NCI-H2107 treated with DMSO at 0.1 percent for 48 hours (cell line): ENCODE data around the gene NPAS2.

Experiments
- DNase-seq: peaks from one replicate; lab custom pipeline; 2025; ENCODE audit not compliant: unreplicated experiment; lab: John Stamatoyannopoulos, UW

The NPAS2 gene

DNA sequence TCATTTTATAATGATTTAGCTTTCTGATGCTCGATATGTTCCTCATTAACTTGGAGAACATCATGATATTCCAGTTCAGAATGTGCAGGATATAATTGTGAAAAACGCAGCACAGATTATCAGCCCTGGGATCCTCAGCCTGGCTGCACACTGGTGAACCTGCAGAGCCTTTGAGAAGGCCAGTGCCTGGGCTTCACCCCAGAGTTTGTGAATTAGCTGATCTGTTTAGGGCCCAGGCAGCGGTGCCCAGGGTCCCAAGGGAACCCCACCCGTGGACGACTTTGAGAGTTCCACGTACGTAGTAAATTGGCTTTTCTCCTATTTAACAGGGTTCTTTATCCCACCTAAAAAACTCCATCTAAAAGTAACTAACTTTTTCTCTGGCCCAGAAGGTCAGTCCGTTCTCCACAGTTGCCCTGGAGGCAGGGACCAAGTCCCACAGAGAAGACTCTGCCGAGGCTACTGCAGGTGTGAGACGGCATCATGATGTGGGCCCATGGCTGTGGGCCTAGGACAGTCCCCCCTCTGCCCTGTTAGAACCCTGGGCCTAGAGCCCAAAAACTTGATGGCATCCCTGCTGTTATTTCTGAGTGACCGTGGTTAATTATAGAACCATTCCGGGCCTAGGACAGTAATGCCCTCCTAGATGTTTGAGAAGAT lies 142.6 kb downstream of the NPAS2 start:
- no peak for DNase-seq

DNA sequence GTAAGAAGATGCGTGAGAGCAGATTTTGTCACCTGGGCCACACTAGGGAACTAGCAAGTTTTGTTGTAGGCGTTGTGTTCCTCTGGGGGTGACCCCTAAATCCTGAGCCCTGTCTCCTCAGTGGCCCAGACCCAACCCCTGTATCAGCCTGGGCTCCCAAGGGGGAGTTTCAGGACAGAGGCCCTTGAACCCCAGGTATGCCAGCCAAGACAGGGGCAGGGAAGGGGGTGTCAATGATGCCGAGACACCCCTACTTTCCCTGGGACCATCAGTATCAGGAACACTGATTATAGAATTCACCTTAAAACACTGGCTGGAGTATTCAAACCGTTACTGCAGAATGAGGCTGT lies 143.1 kb downstream of the NPAS2 start:
- no peak for DNase-seq

DNA sequence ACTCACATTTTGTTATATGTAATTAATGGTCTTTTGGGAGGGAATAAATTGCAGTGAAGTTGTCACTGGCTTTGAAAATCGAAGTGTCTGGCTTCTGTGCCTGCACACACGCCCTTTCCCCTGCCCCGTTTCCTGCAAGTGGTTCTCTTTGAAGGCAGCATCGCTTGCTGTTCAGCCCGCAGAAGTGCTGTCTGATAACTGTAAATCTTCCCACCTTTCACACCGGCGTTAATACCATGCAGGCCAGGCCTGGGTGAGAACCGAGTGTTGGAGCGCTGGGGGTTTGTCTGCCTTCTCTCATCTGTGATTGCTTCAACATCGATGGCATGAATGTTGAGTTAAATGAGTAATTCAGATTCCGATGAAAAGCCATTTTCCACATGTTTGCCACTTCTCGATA lies 144.3 kb downstream of the NPAS2 start:
- DNase-seq: no peak

DNA sequence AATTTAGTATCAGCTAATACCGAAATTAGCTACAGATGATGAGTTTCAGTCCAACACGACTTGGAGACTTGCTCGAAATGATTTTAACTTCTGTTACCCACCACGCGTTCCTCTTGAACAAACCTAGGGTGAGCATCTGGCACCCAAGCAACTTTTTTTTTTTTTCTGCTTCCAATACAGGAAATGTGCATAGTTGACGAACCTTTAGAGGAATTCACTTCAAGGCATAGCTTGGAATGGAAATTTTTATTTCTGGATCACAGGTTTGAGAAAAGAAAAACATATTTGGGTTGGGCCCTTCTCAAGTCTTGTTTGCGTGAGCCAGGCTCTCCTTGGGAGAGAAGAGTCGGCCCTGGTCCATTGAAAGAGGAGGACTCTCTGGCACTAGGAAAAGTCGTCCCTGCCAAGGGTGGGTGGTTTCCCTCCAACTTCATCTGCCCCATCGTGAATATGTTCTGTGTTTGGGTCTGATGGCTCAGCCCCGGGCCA lies 144.8 kb downstream of the NPAS2 start:
- no peak for DNase-seq

DNA sequence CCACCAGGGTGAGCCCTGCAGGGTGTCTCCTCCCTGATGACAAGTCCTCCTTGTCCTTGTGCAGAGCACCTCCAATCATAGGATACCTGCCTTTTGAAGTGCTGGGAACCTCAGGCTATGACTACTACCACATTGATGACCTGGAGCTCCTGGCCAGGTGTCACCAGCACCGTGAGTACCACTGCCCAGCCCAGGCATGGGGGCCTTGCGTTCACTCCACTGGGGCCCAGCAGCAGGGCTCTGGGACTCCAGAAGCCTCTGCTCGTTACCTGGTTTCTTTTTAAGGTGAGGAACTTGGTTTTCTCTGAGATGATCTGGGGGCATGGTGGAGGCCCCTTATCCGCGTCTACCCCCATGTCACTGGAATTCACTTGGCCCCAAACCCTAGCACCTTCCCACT lies 145.7 kb downstream of the NPAS2 start:
- no peak for DNase-seq

DNA sequence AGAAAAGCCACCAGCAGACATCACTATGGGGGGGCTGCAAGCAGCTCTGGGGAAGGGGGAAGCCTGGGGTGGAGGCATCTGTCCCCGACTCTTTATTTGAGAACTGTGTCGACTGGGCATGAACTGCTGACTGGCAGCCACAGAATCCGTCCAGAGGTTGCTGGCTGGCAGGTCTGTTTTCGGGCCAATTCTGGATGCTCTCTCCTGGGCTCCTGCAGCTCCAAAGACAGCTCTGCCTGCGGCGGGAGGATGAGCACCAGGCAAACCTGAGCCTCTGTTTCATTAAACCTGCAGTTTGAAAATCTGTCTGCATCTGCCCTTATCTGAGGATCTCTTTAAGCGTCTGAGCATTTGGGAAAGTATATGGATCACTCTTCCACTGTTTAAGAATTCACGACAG lies 147.8 kb downstream of the NPAS2 start:
- no peak for DNase-seq

DNA sequence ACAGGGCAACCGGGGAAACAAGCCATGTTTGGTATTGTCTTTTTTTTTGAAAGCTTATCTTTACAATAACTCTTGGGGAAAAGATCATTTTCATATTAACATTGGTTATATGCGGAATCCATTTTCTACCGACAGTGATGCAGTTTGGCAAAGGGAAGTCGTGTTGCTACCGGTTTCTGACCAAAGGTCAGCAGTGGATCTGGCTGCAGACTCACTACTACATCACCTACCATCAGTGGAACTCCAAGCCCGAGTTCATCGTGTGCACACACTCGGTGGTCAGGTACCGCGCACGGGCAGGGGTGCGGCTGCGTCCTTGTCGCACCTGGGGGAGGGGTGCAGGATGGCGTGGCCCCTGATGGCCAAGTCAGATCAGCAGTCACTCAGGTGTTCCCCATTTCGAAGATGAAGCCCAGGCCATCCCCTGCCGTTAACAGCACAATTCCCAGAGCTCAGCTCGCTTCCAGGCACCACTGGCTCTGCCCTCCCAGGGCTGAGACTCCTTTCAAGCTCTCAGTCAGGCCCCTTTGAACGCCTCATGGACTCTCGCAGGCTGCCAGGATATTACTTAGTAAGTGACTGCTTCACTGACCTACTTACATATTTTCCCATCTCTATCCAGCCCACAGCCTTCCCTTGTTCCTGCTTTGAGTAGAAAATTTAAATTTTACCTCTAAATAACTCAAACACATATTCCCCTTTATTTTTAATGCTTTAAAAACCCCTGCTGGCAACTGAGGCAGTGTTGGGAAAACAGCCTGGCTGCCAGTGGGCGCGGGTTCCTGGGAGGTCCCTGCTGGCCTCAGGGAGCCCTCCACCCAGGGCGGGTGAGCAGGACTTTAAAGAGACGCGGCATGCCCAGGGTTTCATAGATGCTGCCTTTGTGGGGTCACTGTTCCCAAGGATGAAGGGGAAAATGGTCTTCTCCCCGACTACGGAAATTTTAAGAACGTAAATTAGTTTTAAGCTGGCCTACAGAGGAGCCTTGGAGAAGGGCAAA lies 148.5 kb downstream of the NPAS2 start:
- DNase-seq: no peak

DNA sequence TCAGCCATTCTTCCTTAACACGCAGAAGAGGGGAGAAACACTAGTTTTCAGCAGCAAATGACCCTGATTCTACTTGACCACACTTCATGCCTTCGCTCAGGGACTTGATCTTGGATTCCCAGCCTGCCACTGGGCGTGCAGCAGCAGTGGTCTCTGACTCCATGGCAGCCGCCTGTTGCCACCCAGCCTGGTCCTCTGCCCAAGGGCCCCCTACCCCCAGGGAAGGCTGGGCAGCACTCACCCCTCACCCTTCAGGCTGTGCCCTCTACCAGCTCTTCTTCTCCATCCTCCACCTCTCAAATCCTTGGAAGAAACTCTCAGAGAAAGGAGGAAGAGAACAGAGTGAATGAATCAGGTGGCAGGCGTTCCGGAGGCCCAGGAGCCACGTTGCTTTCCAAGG lies 150.1 kb downstream of the NPAS2 start:
- DNase-seq: no peak

DNA sequence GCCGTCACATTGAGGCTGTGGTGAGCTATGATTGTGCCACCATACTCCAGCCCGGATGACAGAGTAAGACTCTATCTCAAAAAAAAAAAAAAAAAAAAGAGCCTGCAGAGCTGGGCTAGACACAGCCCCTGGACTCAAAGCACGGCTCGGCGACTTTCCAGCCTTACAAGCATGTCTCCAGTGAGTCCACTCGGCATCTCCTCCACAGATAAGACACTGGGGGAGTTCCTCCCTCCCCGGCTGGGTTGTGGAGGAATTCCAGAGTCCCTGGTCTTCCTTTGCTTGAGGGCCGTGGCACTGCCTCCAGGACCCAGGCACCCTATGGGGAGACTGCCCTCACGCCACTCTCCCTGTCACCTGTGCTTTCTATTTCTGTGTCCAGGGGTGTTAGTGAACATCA lies 151.3 kb downstream of the NPAS2 start:
- DNase-seq: no peak

DNA sequence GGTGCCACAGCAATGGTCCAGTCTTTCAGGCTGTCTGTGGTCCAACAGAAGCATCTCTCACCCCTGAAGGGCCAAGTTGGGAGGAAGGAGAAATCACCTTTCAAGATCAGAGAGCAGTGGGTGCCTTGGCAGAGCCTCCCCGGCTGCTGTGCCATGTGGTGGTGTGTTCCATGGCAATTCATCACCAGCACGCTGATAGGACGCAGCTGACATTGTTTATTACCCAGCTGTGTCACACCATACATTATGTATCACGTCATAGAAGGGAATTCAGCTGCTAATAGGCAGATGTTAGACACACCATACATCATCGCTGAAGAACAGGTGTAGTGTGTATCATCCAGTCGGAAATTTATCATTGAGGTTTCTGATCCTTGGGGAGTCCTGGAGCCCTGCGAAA lies 152.5 kb downstream of the NPAS2 start:
- no peak for DNase-seq

DNA sequence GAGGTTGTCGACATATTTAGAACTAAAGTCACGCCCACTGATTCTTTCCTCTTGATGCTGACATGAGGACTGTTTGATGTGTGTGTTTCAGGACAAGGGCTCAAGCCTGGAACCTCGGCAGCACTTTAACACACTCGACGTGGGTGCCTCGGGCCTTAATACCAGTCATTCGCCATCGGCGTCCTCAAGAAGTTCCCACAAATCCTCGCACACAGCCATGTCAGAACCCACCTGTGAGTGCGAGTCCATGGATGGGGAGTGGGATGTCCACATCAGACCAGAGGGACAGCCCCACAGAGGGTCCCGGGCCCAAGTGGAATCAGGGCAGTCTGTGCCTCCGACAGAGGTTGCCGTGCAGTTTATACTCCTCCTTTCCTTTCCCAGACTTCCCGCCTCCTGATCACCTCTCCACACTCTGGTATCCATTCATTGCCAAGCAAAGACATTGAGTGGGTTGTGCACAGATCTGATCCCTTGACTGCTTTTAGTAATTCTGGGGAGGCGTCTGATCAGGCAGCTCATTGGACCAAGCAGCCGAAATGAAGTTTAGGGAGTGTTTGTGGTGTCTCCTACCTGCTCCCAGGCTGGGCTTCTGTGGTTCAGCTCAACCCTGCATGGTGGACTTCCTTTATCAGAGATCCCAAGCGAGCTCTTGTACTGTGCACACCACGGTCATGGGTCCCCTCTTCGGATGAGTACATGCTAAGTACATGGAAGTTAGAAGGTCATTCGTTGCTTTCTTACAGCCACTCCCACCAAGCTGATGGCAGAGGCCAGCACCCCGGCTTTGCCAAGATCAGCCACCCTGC lies 155.0 kb downstream of the NPAS2 start:
- no peak for DNase-seq

DNA sequence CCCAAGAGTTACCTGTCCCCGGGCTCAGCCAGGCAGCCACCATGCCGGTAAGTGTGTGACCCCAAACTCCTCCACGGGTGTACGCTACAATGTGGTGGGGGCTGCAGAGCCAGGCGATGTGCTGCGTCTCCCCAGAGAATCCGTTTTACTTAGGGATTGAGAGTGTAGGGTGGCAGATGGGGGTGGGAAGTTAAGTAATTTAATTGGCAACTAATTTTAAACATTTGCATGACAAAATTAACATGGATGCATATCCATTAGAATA lies 155.5 kb downstream of the NPAS2 start:
- no peak for DNase-seq

DNA sequence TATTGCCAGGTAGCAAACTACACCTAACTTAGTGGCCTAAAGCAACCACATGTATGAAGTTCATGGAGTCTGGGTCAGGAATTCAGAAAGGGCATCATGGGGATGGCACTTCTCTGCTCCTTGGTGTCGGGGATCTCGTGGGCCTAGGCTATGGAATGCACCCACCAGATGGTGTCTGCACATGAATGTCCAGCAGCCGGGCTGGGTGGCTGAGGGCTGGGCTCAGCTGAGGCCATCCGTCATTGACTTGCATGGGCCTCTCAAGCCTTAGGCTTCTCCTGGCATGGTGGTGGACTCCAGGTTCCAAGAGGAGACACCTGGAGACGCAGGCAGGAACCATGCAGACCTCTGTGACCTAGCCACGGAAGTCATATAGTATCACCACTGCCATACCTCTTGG lies 156.1 kb downstream of the NPAS2 start:
- DNase-seq: no peak

DNA sequence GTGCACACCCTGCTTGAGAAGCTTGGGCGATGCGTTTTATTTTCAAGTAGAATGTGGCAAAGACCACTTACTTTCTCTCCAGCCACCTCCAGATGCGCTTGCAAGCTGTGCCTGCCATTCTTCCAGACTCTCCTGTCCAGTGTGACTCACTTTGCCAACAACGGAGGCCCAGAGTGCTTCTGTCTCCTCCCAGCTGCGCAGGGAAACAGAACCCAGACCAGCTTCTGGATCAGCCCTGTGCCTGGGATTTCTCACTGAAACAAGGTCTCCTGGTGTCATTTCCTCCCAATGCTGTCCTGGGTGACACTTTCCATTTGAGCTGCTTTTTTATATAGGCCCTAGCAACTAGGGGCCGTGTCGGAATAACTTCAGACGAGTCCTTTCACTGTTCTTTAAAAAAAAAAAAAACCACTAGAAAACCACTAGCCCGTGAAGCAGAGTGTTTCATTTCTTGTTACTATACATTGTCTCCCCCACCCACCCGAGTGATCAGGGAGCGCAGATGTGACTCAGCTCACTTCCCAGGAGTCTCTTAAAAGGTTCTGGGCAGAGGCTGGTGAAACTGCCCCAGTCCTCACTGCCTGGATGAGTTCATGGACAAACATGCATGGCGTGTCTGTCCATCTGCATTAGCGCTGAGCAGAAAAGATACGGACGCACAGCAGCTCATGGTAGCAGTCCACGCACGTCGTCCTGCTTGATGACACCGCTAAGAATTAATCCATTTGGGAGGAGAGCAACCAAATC lies 156.9 kb downstream of the NPAS2 start:
- DNase-seq: no peak

DNA sequence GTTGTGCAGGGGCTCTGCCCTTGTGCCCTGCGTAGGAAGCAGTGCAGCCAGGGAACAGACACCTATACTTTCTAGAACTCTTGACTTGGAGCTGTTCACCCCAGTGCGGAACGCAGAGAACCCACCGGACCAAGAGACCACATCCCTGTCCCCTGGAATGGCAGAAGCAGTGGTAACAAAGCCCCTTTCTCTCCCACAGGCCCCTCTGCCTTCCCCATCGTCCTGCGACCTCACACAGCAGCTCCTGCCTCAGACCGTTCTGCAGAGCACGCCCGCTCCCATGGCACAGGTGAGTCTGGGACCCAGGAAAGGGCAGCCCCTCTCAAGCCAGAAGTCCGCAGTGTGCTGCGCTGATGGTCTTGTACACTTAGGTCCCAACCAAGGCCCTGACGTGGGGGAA lies 157.6 kb downstream of the NPAS2 start:
- DNase-seq: no peak

DNA sequence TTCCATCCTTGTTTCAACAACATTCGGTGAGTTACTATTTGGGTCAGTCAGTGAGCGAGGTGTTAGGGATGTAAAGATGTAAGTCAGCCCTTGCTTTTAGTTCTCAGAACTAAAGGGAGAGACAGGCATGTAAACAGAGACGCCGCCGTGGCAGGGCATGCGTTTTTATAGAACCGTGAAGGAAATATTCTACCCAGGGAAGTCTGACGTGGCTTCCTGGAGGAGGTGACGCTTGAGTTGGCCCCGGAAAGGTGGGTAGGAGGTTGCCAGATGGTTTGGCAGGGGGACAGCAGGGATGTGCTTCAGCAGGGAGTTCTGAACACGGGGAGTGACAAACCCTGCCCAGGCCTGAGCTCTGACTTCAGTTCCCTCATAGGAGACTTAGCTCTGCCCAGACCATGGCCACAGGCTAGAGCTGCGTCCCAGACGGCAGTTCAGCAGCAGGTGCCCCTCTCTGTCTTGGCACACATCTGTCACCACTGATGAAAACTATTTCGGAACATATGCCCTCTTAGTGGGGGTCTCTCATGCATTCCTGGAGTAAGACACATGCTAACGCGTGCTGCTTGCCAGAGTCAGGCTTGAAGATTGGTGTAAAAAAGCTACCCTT lies 158.7 kb downstream of the NPAS2 start:
- no peak for DNase-seq

DNA sequence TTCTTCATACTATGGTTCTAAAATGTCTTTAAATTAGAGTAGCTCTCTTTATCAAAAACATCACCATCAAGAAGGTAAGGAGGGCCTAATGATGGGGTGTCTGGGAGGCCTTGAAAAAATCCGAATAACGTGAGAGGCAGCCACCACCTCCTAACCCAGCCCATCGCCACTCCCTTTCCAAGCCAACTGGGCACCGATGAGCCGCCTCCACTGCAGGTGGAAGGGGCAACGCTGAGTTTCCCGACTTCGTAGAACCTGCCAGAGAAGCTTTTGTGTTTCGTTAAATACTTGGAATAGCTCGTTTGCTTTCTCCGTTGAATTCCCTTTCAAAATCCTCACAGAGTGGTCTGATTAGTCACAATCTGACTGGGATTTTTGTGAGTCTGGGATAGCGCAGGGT lies 160.1 kb downstream of the NPAS2 start:
- DNase-seq: no peak

DNA sequence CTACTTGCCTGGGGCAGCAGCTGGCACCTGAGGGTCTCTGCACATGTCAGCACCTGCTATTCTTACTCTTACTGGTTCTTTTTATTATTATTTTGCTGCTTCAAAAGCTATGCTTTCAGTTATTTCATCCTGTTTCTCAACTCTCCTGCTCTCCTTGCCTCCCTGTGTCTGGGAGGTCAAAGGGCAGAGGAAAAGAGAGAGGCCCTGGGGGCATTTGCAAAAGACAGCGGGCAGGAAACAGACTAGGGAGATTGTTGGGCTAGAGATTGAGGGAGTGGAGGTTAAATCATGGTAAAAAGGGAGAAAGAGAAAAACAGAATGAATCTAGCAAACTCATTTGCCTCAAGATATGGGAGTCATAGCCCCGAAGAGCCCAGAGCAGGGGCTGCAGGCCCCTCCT lies 161.1 kb downstream of the NPAS2 start:
- no peak for DNase-seq

DNA sequence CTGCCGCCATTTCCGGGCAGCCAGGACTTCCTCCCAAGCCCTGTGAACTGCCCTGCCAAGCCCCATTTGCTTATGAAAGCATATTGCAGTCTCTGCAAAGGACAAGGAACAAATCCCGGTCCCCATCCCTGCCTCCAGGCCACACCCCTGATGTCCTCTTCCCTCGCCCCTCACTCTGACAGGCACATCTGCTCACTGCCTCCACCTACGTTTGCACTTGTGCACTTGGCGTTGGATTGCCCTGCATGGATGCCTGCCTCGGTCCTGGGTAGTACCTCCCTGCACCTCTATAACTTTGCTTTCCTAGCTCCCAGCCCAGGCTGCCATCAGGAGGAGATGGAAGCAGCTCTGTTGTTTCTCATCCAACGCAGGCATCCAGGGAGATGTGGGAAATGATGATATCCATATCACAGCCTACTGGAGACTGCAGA lies 162.5 kb downstream of the NPAS2 start:
- DNase-seq: no peak

DNA sequence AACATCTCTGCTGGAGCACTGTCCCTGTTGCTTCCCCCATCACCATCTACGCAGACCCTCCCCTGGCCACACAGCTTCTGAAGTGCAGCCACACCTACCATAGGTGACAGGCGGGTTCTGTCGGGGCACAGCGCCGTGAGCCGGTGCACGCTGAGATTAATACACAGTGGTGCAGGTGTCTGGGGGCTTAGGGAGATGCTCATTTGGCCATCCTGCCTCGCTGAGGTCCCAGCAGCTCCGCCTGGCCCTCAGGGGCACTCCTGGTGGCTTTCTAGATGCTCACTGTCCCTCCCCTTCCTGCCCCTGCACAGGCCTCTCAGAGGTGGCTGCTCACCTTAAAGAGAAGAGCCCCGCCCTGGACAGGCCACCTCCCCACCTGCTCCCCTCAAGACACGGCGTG lies 163.3 kb downstream of the NPAS2 start:
- no peak for DNase-seq
